Activated T-helper 1 cell treated with anti-CD3 and anti-CD28 coated beads, Interleukin-2, amount 50 U/mL, for 16 hours (primary cell): ENCODE measurements around the gene ACOT9.
"Not testable (repeated sequence)": the region's sequence is repeated elsewhere in the genome, so short reads cannot be mapped to it uniquely, and the experiment has no call there.

Experiments used
- DNase-seq, 2 donors: peaks; one replicate each; pipeline ENCODE4 v3.0.0-alpha.2; 2020; ENCODE audit warnings: low read depth in 1 of 2, low spot score in 1 of 2

The ACOT9 gene

GRCh38 chrX:23704673-23705206 lies 38.3 kb downstream of the ACOT9 start:
- no peak for DNase-seq

GRCh38 chrX:23699636-23700194 lies 43.4 kb downstream of the ACOT9 start:
- DNase-seq: peak in 1 of 2 donors; percentile 5

DNA sequence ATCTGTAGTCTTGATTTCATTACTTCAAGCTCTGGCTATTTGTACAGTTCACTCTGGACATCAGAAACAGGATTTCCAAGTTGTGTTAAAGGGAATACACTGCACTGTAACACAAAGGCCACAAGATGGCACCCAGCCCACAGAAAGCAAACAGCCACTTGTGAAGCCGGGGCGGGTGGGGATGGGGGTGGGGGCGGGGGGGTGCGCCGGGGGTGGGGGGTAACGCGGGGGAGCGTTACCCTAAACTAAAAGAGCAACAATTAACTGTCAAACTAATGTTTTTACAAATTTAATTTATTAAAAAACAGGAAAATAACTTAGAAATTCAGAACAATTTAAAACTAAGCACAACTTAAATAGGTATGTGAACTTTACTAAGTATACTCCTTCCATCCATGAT lies 48.5 kb downstream of the ACOT9 start:
- DNase-seq: no peak

DNA sequence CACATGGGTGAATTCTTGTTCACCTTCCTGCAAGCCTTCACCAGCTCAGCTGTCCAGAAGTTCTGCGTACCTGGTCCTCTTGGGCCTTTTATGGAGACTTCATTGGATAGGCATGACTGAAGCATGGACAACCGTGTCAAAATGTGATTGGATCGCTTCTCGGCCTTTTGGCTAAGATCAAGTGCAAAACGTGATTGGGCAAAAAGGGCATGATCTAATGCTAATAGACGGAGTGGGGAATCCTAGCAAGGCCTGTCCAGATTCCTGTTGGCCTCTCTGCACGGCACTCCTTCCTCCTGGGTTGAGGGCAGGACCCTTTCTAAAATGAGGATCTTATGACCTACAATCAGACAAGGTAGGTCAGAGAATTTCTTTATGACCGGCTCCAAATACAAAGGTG lies 50.9 kb downstream of the ACOT9 start:
- no peak for DNase-seq

DNA sequence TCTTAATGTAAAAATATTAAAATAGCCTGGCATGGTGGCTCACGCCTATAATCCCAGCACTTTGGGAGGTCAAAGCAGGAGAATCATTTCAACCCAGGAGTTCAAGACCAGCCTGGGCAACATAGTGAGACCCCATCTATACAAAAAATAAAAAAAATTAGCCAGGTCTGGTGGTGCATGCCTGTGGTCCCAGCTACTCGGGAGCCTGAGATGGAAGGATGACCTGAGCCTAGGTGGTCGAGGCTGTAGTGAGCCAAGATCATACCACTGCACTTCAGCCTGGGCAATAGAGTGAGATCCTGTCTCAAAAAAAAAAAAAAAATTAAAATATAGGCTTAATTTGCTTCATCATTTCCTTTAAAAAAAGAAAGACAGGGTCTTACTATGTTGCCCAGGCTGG lies 66.6 kb downstream of the ACOT9 start:
- not testable (repeated sequence) for DNase-seq

GRCh38 chrX:23673108-23673507 lies 70.0 kb downstream of the ACOT9 start:
- DNase-seq: no peak

DNA sequence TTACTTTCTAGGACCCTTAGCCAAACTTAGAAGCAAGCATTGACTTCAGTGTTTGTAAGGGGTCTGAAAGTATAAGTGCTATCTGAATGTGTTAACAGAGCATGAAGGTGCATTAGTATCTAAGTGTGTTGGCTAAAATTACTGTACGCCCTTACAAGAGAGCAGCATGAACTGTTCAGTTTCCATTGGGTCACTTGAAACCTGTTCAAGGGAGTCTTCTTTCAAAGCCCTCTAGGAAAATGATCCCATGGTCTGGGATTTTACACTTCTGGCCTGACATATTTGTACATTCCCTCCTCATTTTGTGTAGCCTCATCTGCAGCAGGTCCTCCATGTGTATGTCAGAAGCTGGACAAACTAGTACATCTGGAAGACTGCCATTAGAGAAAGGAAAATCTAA lies 72.5 kb downstream of the ACOT9 start:
- DNase-seq: no peak

- no peak for DNase-seq
These were observed 74.7 kb downstream of the ACOT9 start for GRCh38 chrX:23668335-23668734.

DNA sequence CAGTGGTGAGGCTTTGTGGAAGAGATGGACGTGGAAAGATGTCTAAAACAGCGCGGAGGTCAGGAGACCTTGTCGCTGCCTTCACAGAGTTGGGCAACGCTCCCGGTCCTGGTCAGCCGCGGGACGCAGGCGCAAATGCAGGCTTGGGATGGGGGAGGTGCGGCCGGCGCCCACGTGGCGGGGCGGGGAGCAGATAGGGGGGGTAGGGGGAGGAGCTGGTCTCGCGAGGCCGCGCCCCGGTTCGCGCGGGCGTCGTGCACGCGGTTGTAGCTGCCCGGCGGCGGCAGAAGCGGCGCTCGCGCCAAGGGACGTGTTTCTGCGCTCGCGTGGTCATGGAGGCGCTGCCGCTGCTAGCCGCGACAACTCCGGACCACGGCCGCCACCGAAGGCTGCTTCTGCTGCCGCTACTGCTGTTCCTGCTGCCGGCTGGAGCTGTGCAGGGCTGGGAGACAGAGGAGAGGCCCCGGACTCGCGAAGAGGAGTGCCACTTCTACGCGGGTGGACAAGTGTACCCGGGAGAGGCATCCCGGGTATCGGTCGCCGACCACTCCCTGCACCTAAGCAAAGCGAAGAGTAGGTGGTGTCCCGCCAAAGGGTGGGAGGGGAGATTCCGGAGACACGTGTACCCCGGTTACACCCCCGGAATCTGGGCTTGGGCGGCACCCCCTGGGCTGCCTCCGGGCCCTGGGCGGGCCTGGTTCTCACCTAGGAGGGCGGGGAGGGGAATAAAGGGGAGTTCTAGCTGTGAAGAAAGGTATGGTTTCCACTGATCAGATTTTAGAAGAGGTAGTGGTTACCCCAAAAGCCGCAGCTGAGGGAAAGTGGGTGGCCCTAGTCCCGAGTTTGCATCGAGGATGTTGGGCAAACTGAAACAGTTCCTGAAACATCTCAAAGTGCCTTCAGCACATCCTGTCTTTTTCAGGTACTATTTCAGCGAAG lies 75.6 kb downstream of the ACOT9 start, which contains the start of gene PRDX4:
Gene PRDX4, plus strand, starts transcription at position 255 of the 939 bp plus-strand sequence. Its CDS starts 78 bp downstream, at position 333.
- DNase-seq: peak; percentile 41 to 53

DNA sequence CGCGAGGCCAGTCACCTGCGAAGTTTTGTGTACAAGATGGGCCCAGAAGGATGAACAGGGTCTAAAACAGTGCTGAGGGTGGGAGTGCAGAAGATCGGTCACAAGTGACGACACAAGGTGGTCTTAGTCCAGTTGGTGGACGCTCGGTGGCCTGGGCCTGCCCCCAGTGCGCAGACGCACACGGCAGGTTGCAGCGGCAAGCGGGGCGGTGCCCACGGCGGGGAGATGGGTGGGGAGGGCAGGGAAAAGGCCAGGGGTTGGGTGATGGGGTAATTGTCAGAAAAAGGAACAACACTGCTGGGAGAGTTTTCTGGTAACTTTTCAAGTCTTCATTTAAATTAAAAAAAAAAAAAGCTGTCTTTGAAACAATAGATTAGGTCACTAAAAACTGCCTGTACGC lies 76.8 kb downstream of the ACOT9 start:
- no peak for DNase-seq

GRCh38 chrX:23664496-23664895 lies 78.6 kb downstream of the ACOT9 start:
- no peak for DNase-seq

GRCh38 chrX:23662853-23663252 lies 80.2 kb downstream of the ACOT9 start:
- DNase-seq: no peak

DNA sequence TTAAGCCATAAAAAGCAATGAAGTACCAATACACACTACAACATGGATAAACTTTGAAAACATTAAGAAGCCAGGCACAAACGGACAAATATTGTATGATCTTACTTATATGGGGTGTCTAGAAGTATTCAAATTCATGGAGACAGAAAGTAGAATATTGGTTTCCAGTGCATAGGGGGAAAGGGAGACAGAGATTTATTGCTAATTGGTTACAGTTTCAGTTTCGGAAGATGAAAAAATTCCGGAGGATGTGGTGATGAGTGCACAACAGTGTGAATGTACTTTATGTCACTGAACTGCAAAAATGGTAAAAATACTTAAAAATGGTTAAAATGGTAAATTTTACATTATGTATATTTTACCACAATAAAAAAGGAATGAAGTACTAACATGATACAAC lies 80.9 kb downstream of the ACOT9 start:
- no peak for DNase-seq

DNA sequence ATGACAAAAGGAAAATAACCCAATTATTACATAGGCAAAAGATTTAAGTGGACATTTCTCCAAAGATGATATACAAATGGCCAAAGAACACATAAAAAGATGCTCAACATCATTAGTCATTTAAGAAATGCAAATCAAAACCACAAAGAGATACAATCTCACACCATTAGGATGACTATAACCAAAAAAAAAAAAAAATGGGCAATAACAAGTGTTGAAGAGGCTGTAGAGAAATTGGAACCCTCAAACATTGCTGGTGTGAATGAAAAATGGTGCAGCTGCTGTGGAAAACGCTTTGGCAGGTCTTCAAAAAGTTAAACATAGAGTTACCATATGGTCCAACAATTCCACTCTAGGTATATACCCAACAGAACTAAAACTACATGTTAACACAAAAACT lies 81.4 kb downstream of the ACOT9 start:
- no peak for DNase-seq

GRCh38 chrX:23660766-23661132 lies 82.3 kb downstream of the ACOT9 start:
- no peak for DNase-seq

DNA sequence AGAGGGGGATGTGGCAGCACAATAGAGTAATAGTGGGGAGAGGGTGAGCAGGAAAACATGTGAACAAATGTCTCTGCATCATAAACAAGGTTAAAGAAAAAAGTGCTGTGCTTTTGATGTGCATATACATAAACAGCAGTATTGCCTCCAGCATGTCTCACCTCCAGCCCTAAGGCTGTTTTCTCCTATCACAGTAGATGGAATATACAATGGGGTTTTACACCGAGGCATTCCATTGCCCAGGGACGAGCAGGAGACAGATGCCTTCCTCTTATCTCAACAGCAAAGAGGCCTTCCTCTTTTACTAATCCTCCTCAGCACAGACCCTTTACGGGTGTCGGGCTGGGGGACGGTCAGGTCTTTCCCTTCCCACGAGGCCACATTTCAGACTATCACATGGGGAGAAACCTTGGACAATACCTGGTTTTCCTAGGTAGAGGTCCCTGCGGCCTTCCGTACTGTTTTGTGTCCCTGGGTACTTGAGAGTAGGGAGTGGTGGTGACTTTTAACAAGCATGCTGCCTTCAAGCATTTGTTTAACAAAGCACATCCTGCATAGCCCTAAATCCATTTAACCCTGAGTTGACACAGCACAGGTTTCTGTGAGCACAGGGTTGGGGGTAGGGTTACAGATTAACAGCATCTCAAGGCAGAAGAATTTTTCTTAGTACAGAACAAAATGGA lies 82.9 kb downstream of the ACOT9 start:
- DNase-seq: not testable (repeated sequence)

DNA sequence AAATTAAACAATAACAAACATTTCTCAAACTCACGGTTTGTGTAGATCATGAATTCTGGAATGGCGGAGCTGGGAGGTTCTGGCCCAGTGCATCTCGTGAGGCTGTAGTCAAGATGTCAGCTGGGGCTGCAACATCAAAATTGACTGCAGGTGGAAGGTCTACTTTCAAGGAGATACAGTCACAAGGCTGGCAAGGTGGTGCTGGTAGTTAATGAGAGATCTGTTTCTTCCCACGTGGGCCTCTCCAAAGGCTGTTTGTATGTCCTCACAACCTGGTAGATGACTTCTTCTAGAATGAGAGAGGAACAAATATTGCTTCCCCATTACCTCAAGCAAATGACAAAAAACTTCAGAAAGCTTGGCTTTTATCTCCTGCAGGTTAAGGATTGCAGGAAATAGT lies 83.7 kb downstream of the ACOT9 start:
- no peak for DNase-seq

- no peak for DNase-seq
These were observed 86.4 kb downstream of the ACOT9 start for GRCh38 chrX:23656684-23657083.

- DNase-seq: no peak
These were observed 87.0 kb downstream of the ACOT9 start for GRCh38 chrX:23656091-23656490.
